HepG2 (cell line): Measurements from ENCODE around the gene DNAJC5. TPM values are rescaled to one million over a fixed set of nuclear protein-coding genes. Genes with fewer than 3 reads are reported as not detected.

Experiments
- AGO2 ChIP-seq: fragments of 200-400 bp; formaldehyde crosslinking; optimal IDR thresholded peaks from 2 replicates; pipeline ENCODE3; 2017; ENCODE audit warnings: mild to moderate bottlenecking, low read depth, low read length, moderate library complexity
- ATAD3A ChIP-seq: sonication (generic); formaldehyde crosslinking; IDR thresholded peaks from 2 replicates; pipeline ENCODE4 v1.4.0; 2020; ENCODE audit warnings: missing genetic modification reagents
- CCDC6 ChIP-seq: sonication (generic); formaldehyde crosslinking; IDR thresholded peaks from 2 replicates; pipeline ENCODE4 v1.8.1; 2022; ENCODE audit warnings: mild to moderate bottlenecking, missing genetic modification reagents, moderate library complexity
- E2F2 ChIP-seq: sonication (generic); formaldehyde crosslinking; IDR thresholded peaks from 2 replicates; pipeline ENCODE4 v1.4.0; 2020; ENCODE audit warnings: missing genetic modification reagents, borderline replicate concordance
- EED ChIP-seq: sonication (generic); formaldehyde crosslinking; IDR thresholded peaks from 2 replicates; pipeline ENCODE4 v1.5.0; 2020; ENCODE audit warnings: mild to moderate bottlenecking, missing genetic modification reagents
- KMT2A ChIP-seq: sonication (generic); formaldehyde crosslinking; IDR thresholded peaks from 2 replicates; pipeline ENCODE4 v1.4.0; 2020; ENCODE audit warnings: missing genetic modification reagents
- NCOA5 ChIP-seq: sonication (generic); formaldehyde crosslinking; IDR thresholded peaks from 2 replicates; pipeline ENCODE4 v1.4.0; 2020; ENCODE audit warnings: missing genetic modification reagents
- NONO ChIP-seq, 2 experiments: fragments of 450-650 bp in 1 of 2; sonication (generic) in 1 of 2; formaldehyde crosslinking in 1 of 2; IDR thresholded peaks in 1 of 2; conservative IDR thresholded peaks in 1 of 2; 2 replicates each; pipeline versions ENCODE4 v1.6.1 to v1.8.0; 2017 to 2022; ENCODE audit warnings: mild to moderate bottlenecking in 1 of 2, missing genetic modification reagents in 1 of 2, moderate library complexity in 1 of 2
- RFXAP ChIP-seq: sonication (generic); formaldehyde crosslinking; IDR thresholded peaks from 2 replicates; pipeline ENCODE4 v1.4.0; 2020; ENCODE audit warnings: missing genetic modification reagents, borderline replicate concordance
- TEAD3 ChIP-seq: optimal IDR thresholded peaks from 2 replicates; pipeline ENCODE3; 2016; ENCODE audit warnings: borderline replicate concordance
- TMF1 ChIP-seq: sonication (generic); formaldehyde crosslinking; IDR thresholded peaks from 2 replicates; pipeline ENCODE4 v1.8.1; 2022; ENCODE audit warnings: low read depth, missing genetic modification reagents
- ZFP91 ChIP-seq: sonication (generic); formaldehyde crosslinking; IDR thresholded peaks from 2 replicates; pipeline ENCODE4 v1.9.0; 2022; ENCODE audit warnings: missing genetic modification reagents, mild to moderate bottlenecking, borderline replicate concordance
- ZNF138 ChIP-seq: sonication (generic); formaldehyde crosslinking; IDR thresholded peaks from 2 replicates; pipeline ENCODE4 v1.5.0; 2020; ENCODE audit warnings: mild to moderate bottlenecking, low read depth, missing genetic modification reagents
- ZNF280B ChIP-seq: sonication (generic); formaldehyde crosslinking; IDR thresholded peaks from 2 replicates; pipeline ENCODE4 v1.5.0; 2020; ENCODE audit warnings: missing genetic modification reagents, mild to moderate bottlenecking, borderline replicate concordance
- ZNF33A ChIP-seq: sonication (generic); formaldehyde crosslinking; IDR thresholded peaks from 2 replicates; pipeline ENCODE4 v1.5.1; 2020; ENCODE audit warnings: missing genetic modification reagents, mild to moderate bottlenecking, moderate library complexity, borderline replicate concordance
- ZNF343 ChIP-seq: sonication (generic); formaldehyde crosslinking; IDR thresholded peaks from 2 replicates; pipeline ENCODE4 v1.4.0; 2020; ENCODE audit warnings: mild to moderate bottlenecking, missing genetic modification reagents
- ZNF501 ChIP-seq: sonication (generic); formaldehyde crosslinking; IDR thresholded peaks from 2 replicates; pipeline ENCODE4 v1.5.1; 2020; ENCODE audit warnings: mild to moderate bottlenecking, moderate library complexity, missing genetic modification reagents
- ZNF598 ChIP-seq: sonication (generic); formaldehyde crosslinking; IDR thresholded peaks from 2 replicates; pipeline ENCODE4 v1.5.1; 2020; ENCODE audit warnings: mild to moderate bottlenecking, missing genetic modification reagents, borderline replicate concordance
- ZNF737 ChIP-seq: sonication (generic); formaldehyde crosslinking; IDR thresholded peaks from 2 replicates; pipeline ENCODE4 v1.5.0; 2020; ENCODE audit warnings: missing genetic modification reagents, mild to moderate bottlenecking, borderline replicate concordance
- ZNF850 ChIP-seq: sonication (generic); formaldehyde crosslinking; conservative IDR thresholded peaks from 2 replicates; pipeline ENCODE4 v1.9.0; 2021; ENCODE audit warnings: mild to moderate bottlenecking, missing genetic modification reagents
- ZSCAN31 ChIP-seq: sonication (generic); formaldehyde crosslinking; IDR thresholded peaks from 2 replicates; pipeline ENCODE4 v1.5.0; 2020; ENCODE audit warnings: low read depth, mild to moderate bottlenecking, missing genetic modification reagents
- polyA plus RNA-seq, 8 experiments: library from polyadenylated mRNA; depleted of rRNA in 3 of 8; stranded (reverse) in 7 of 8; unstranded in 1 of 8; fragments of >200 nt; fragmentation: Illumina TruSeq in 4 of 8; extraction: Trizol in 4 of 8; gene quantifications; 2 replicates each; pipeline versions ENCODE4 v1.2.1 to v1.2.3, GENCODE V29; 2011 to 2016; ENCODE audit warnings: low read depth in 4 of 8, missing spikeins in 1 of 8, mixed read lengths in 1 of 8; ENCODE audit not compliant: insufficient read depth in 1 of 8
- total RNA-seq, 5 experiments: library from RNA; depleted of rRNA; stranded (reverse); fragments of >200 nt; fragmentation: Illumina TruSeq; extraction: Trizol; gene quantifications; 2 replicates each; pipeline ENCODE4 v1.2.3, GENCODE V29; 2016; ENCODE audit warnings: low read depth in 1 of 5
- TF ChIP-seq, protein P1 (sequence below): sonication (generic); formaldehyde crosslinking; IDR thresholded peaks from 2 replicates; pipeline ENCODE4 v1.4.0; 2020; ENCODE audit warnings: mild to moderate bottlenecking, missing genetic modification reagents

The DNAJC5 gene
- total and polyA plus RNA-seq, 2 of the 13 experiments (the other 11 are each of a cell fraction or from before 2014, with no cell fraction given), result 42.8 to 64.5 TPM

- TF ChIP-seq NONO (IDR thresholded peaks at IDR 0.05) (no peak), NONO (CRISPR knock-in tag; conservative IDR thresholded peaks at IDR 0.05) (0 out of 2 replicates have a peak, but pooled peaks have one; percentile 38), TMF1 (CRISPR knock-in tag) (no peak), AGO2 (peak; percentile 95), ZNF598 (CRISPR knock-in tag) (peak; percentile 91; the same call in 1 of the 2 replicates), NCOA5 (no peak), ZNF343 (peak; percentile 17; the same call in 1 of the 2 replicates), EED (CRISPR knock-in tag) (no peak), RFXAP (CRISPR knock-in tag) (no peak), ZSCAN31 (CRISPR knock-in tag) (no peak), ZNF737 (CRISPR knock-in tag) (peak; percentile 38; the same call in 1 of the 2 replicates), ZNF501 (CRISPR knock-in tag) (peak; percentile 88; the same call in 1 of the 2 replicates), KMT2A (no peak), ZFP91 (CRISPR knock-in tag) (peak; percentile 78), TEAD3 (CRISPR knock-in tag) (peak; percentile 23), ZNF280B (CRISPR knock-in tag) (no peak), ATAD3A (CRISPR knock-in tag) (no peak), ZNF850 (CRISPR knock-in tag) (0 out of 2 replicates have a peak, but pooled peaks have one; percentile 48), ZNF138 (CRISPR knock-in tag) (no peak), E2F2 (no peak), ZNF33A (CRISPR knock-in tag) (no peak; the same call in 1 of the 2 replicates), CCDC6 (CRISPR knock-in tag) (no peak)
- TF ChIP-seq, protein P1, sequence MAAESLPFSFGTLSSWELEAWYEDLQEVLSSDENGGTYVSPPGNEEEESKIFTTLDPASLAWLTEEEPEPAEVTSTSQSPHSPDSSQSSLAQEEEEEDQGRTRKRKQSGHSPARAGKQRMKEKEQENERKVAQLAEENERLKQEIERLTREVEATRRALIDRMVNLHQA (CRISPR knock-in tag), result no peak
Measured at GRCh38 chr20:63968136-63968927, 73.4 kb downstream of the DNAJC5 start (continued).
